NCI-H446 (cell line): ENCODE data around the gene OPN1LW.
"Not testable (repeated sequence)": the region's sequence is repeated elsewhere in the genome, so short reads cannot be mapped to it uniquely, and the experiment has no call there.

ENCODE experiments used
- DNase-seq, 2 experiments: peaks; one replicate each; lab custom pipeline; 2025; lab: John Stamatoyannopoulos, UW

OPN1LW gene

DNA sequence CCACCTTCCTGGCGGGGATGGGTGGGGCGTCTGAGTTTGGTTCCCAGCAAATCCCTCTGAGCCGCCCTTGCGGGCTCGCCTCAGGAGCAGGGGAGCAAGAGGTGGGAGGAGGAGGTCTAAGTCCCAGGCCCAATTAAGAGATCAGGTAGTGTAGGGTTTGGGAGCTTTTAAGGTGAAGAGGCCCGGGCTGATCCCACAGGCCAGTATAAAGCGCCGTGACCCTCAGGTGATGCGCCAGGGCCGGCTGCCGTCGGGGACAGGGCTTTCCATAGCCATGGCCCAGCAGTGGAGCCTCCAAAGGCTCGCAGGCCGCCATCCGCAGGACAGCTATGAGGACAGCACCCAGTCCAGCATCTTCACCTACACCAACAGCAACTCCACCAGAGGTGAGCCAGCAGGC lies at the start of gene OPN1LW:
OPN1LW (plus strand) TSS at position 234 of the 400 bp plus-strand sequence; CDS start at position 275, 41 bp downstream.
- not testable (repeated sequence) for DNase-seq

DNA sequence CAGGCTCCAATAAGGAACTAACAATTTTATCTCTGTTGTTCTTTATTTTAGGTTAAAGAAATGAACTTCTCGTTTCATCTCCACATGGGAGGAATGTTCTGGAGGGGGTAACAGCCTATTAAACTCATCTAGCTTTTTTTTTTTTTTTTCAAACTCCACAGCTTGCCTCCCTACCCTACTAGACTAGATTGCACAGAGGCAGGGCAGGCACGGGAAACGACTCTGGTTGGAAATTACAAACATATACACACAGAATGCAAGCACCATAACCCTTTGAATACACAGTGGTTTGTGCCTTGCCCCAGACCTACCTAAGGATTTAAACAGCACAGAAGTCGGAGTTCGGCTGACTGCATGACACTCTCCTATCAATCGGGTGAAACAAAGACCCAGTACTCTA lies 49.2 kb upstream of the OPN1LW start:
- no peak for DNase-seq

GRCh38 chrX:154096140-154097002 lies 47.7 kb upstream of the OPN1LW start:
- no peak for DNase-seq

DNA sequence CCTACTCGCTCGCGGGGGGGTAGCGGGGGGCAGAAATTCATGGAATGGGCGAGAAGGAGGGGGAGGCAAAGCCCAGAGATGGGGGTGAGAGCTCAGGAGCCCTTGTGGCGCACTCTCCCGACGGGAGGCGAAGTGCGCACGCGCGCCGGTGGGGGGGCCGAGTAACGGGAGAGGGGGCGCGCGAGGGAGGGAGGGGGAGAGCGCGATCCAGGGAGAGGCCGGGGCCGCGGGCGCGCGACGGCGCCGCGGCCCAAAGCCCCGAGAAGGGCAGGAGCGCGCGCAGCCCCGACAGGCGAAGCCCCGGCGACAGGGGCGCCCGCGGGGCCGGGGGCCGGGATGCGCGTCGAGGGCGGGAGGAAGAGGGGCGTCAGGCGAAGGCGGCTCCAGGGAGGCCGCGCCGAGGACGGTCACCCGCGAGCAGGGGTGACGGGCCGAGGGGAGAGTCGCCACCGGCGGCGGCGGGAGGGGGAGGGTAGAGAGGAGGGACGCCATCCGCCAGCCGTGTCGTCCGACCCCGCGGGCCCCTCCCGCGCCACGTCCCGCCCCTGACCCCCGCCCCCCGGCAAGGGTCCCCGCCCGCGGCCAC lies 46.9 kb upstream of the OPN1LW start:
- DNase-seq: peak; percentile 10 to 74

DNA sequence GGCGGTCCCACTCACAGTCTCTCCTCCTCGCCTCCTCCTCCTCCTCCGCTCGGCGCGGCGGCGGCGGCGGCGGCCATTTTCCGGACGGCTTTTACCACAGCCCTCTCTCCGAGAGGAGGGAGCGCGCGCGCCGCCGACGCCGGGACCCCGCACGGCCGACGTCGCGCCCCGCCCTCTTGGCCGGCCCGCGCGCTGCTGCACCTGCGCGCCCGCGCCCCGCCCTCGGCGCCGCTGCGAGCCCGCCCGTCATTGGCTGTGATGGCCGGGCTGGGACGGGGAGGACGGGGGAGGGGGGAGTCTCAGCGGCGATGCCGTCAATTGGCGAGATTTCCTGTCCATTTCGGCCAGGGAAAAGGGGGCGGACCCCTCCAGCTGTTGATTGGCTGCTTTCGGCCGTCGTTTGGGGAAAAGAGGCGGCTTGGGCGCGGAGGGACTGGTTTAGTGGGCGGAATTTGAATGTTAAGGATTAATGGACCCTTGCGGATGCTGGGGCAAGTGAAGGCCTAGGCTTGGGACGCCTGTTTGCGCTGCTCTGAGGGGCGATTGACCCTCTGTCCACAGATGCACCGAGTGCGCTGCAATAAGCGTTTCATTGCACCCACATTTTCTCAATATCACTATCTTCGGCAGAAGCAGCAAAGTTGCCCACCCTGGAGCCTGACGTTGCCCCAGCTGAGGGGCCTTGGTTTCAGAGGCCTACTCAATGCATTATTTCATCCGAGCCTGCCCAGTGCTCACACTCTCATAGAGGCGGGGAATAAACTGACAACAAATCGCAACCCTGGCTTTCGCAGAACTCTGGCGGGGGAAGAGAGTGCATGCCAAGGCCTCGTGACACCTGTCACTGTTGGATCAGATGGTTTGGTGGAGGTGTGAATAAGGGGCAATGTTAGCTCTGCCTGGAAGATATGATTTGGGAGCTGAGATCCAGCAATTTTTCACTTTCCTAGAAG lies 46.2 kb upstream of the OPN1LW start, which contains the start of gene MECP2:
MECP2 (minus strand) TSS at position 129 of the 953 bp plus-strand sequence.
- DNase-seq: peak; percentile 85 to 94

GRCh38 chrX:154098551-154098950 lies 45.5 kb upstream of the OPN1LW start:
- DNase-seq: no peak

DNA sequence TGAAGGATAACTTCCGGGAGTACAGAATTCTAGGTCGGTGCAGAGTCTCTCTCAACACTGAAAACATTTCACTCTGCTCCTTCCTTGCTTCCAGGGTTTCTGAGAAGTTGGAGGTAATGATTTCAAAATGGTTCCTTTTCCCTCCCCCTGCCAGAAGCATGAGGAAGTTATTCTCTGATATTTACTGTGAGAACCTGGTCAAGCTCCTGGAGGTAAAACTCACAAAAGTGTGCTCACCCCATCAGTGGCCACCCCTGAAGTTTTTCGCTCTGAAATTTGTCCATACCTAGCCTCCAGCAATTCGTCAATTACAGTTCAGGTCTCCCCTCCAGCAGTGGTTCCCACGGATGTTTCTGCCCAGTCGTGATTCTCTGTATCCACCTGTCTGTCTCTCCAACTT lies 30.3 kb upstream of the OPN1LW start:
- DNase-seq: no peak

GRCh38 chrX:154114652-154115051 lies 29.4 kb upstream of the OPN1LW start:
- DNase-seq: no peak

- DNase-seq: no peak
Observed at GRCh38 chrX:154115071-154115470, 29.0 kb upstream of the OPN1LW start.

GRCh38 chrX:154115750-154116149 lies 28.3 kb upstream of the OPN1LW start:
- no peak for DNase-seq

DNA sequence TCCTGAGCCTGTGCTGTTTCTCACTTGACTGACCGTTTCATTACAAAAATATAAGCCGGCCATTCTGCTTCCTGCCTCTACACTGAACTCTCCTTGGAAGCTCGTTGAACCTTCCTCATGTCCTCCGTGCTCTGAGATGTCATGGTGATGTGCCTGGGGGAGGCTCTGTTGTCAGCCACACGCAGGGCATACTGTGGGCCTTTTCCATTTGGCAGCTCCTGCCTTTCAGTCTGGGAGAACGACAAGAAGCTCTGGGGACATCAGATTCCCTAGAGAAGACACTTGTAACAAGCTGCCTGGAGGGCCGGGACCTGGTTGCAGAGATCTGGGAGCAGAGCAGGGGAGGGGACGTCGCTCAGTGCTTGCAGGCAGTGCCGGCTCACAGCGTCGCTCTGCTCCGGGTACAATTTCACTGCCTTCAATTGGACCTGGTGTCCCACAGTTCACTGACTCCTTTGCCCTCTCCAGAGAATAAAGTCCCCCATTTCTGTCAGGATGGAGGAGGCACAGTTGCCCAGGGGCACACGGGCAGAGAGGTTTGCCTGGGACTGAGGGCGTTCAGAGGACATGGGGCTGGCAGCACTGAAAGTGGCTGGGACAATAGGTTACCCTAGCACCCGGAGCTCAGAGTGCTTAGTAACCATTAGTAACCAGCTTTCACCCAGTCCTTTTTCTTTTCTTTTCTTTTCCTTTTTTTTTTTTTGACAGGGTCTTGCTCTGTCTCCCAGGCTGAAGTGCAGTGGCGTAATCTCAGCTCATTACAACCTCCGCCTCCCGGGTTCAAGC lies 27.4 kb upstream of the OPN1LW start:
- DNase-seq: no peak

GRCh38 chrX:154117566-154117965 lies 26.5 kb upstream of the OPN1LW start:
- no peak for DNase-seq

DNA sequence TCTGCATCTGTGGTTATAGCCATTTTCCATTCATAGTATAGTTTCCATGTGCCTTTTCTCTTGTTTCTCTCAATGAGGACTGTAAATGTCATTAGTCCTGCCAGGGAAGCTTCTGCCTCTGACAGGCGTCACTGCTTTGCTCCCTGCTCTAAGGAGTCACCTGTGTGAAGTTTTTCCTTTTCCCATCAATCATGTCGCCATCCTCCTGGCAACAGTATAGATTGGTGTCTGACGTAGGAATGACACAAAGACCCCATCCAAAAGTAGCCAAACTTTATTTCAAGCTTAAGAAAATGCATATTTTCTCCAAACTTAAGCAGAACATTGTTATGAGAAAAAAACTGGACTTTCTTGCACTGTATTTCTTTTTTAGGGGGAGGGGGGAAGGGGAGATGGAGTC lies 23.5 kb upstream of the OPN1LW start:
- no peak for DNase-seq

DNA sequence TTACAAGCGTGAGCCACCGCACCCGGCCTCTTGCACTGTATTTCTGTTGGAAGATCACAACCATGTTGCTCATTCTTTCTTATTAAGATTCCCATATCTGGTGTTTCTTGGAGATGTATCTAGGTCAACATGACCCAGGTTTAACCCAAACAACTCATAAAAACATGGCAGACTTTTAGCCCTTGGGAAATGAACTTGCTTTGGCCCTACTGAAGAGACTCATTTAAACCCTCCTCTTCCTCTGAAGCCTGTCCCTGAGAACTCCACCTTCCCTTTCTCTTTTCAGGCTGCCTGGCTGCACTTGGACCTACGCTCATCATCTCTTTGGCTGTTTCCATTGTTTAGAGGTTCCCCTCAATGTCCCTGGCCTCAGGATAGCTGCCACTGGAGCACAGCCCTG lies 22.8 kb upstream of the OPN1LW start:
- DNase-seq: no peak

DNA sequence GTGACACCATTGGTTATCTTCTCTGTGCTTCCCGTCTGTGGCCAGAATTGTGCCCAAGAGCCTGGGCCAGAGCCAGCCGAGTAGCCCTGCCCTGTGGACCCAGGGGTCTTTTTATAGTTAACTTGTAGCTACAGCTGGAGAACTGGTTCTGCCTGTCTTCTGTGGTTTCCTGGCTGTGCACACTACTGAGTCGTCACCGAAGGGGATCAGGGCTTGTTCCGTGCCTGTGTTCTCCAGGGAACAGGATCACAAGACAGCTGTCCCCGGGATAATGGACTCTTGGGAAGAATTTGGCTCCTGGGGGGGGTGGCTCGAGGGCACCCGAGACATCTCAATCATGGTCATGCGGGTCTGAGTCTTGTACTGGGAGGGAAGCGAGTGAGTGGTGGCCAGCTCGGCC lies 22.1 kb upstream of the OPN1LW start:
- DNase-seq: no peak

- DNase-seq: no peak
Observed at GRCh38 chrX:154123241-154124219, 20.5 kb upstream of the OPN1LW start.

- DNase-seq: no peak
Observed at GRCh38 chrX:154125391-154126040, 18.5 kb upstream of the OPN1LW start.

DNA sequence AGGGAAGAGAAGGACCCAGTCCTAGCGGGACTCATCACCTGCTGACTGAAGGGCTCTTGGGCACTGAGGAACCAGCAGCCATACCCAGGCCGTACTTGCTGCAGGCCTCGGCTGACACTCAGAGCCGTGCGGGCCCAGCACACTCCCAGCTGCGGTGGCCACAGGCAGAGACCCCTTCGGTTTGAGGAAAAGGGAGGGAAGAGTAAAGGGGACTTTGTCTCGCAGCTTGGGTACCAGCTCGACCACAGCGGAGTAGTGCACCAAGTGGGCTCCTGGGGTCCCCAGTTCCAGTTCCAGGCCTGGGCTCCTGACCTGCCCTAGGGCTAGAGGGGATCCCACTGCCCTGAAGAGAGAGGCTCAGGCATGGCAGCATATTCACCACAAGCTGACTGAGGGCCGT lies 17.9 kb upstream of the OPN1LW start:
- no peak for DNase-seq

DNA sequence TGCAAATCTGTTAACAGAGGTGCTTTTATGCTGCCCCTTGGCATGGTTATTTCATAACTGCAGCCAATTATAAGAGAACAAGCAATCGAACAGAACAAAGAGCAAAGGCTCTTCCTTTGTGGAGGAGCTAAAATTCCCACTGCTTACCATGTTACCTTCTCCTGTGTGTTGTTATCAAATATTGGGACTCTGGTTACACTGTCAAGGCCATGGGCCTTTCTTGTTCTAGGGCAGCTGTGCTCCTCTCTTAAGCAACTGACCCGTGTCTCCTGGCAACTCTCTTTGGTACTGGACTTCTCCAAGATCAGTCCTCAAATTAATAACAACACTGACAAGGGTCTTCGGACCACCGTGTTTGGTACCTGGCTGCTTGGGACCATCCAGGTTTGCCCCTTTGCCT lies 12.1 kb upstream of the OPN1LW start:
- DNase-seq: no peak

GRCh38 chrX:154132366-154132765 lies 11.7 kb upstream of the OPN1LW start:
- no peak for DNase-seq
